A549 (cell line): ENCODE results near the gene LRRC4C.

Source experiments
- CBX2 ChIP-seq: fragments of 200-600 bp; sonication (generic); IDR thresholded peaks from 2 replicates; pipeline ENCODE4 v1.6.1; 2016; ENCODE audit warnings: low read depth, mild to moderate bottlenecking, borderline replicate concordance
- CEBPB ChIP-seq, 2 experiments: fragments of >200 bp in 1 of 2; sonication (Bioruptor Twin) in 1 of 2; formaldehyde crosslinking in 1 of 2; IDR thresholded peaks; 2 replicates each; pipeline ENCODE4 v1.6.1; 2012 to 2016
- EP300 ChIP-seq, 2 experiments: fragments of >200 bp; sonication (Bioruptor Twin); formaldehyde crosslinking; IDR thresholded peaks; 2 replicates in 1 of 2; 3 replicates in 1 of 2; pipeline ENCODE4 v1.6.1; 2016 to 2017
- ESRRA ChIP-seq: fragments of 150-350 bp; IDR thresholded peaks from 2 replicates; pipeline ENCODE4 v1.6.1; 2014; ENCODE audit warnings: mild to moderate bottlenecking, low read length, borderline replicate concordance
- HMGXB4 ChIP-seq: fragments of 250-450 bp; sonication (Bioruptor Pico); IDR thresholded peaks from 2 replicates; pipeline ENCODE4 v1.5.0; 2021; ENCODE audit warnings: mild to moderate bottlenecking, moderate library complexity, borderline replicate concordance
- MYC ChIP-seq: IDR thresholded peaks from 2 replicates; pipeline ENCODE4 v1.6.1; 2012; ENCODE audit warnings: mild to moderate bottlenecking, inconsistent platforms, low read length, improper control_type of control experiment, borderline replicate concordance
- NR3C1 ChIP-seq: fragments of >200 bp; sonication (Bioruptor Twin); formaldehyde crosslinking; IDR thresholded peaks from 3 replicates; pipeline ENCODE4 v1.6.1; 2017
- TF ChIP-seq, protein P1 (sequence below): IDR thresholded peaks from 2 replicates; pipeline ENCODE4 v1.6.1; 2012
- TF ChIP-seq, protein P2 (sequence below): fragments of >200 bp; sonication (Bioruptor Twin); formaldehyde crosslinking; IDR thresholded peaks from 3 replicates; pipeline ENCODE4 v1.5.1; 2016

DNA sequence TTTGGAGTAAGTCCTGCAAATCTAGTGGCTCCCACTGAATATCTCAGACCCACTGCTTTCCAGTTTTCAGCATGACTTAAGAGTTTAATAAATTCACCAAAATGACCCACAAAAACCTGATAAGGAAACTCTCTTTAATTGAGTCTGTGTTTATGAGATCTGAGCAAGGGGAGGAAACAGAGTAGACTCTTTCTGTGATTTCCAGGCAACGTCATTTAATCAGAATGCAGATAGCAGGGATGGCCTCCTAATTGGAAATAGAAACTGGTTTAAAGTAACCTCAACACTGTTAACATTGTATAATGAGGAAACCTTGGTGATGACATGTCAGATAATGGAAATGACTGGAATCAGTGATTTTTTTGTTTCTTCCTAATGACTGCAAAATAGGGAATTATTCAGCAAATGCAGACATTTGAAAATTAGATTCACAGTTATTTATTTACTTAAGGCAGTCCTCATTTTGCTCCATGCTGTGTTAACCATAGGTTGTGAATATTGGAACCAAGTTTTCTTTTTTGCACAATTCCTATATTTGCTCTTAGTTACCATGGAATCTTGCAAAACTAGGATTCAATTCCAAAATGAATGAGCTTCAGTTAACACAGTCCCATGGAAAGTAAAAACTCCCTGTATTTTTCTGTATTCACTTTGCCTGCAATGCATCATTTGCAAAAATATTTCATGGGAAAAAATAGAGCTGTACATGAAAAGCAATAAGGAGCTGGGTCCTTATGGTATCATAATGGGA, 1324.5 kb downstream of the LRRC4C start:
- no peak for TF ChIP-seq MYC
- no peak for TF ChIP-seq EP300 (IDR thresholded peaks at IDR 0.05)
- TF ChIP-seq, protein P1, sequence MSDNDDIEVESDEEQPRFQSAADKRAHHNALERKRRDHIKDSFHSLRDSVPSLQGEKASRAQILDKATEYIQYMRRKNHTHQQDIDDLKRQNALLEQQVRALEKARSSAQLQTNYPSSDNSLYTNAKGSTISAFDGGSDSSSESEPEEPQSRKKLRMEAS = no peak
- no peak for TF ChIP-seq CBX2
- TF ChIP-seq, protein P2, sequence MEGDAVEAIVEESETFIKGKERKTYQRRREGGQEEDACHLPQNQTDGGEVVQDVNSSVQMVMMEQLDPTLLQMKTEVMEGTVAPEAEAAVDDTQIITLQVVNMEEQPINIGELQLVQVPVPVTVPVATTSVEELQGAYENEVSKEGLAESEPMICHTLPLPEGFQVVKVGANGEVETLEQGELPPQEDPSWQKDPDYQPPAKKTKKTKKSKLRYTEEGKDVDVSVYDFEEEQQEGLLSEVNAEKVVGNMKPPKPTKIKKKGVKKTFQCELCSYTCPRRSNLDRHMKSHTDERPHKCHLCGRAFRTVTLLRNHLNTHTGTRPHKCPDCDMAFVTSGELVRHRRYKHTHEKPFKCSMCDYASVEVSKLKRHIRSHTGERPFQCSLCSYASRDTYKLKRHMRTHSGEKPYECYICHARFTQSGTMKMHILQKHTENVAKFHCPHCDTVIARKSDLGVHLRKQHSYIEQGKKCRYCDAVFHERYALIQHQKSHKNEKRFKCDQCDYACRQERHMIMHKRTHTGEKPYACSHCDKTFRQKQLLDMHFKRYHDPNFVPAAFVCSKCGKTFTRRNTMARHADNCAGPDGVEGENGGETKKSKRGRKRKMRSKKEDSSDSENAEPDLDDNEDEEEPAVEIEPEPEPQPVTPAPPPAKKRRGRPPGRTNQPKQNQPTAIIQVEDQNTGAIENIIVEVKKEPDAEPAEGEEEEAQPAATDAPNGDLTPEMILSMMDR = no peak
- no peak for TF ChIP-seq ESRRA
- TF ChIP-seq CEBPB (IDR thresholded peaks at IDR 0.05) = no peak
- no peak for TF ChIP-seq NR3C1
- no peak for TF ChIP-seq HMGXB4
